GM20431 (cell line): ENCODE data around the gene RBM19.

ENCODE experiments used
- in situ Hi-C: fragments of 300-500 bp; cut with MseI, MboI; formaldehyde crosslinking; loops from one replicate; pipeline ENCODE4 v1.15.0; 2020; ENCODE audit warnings: low sequenced_read_pairs; ENCODE audit not compliant: unreplicated experiment

Gene RBM19

DNA sequence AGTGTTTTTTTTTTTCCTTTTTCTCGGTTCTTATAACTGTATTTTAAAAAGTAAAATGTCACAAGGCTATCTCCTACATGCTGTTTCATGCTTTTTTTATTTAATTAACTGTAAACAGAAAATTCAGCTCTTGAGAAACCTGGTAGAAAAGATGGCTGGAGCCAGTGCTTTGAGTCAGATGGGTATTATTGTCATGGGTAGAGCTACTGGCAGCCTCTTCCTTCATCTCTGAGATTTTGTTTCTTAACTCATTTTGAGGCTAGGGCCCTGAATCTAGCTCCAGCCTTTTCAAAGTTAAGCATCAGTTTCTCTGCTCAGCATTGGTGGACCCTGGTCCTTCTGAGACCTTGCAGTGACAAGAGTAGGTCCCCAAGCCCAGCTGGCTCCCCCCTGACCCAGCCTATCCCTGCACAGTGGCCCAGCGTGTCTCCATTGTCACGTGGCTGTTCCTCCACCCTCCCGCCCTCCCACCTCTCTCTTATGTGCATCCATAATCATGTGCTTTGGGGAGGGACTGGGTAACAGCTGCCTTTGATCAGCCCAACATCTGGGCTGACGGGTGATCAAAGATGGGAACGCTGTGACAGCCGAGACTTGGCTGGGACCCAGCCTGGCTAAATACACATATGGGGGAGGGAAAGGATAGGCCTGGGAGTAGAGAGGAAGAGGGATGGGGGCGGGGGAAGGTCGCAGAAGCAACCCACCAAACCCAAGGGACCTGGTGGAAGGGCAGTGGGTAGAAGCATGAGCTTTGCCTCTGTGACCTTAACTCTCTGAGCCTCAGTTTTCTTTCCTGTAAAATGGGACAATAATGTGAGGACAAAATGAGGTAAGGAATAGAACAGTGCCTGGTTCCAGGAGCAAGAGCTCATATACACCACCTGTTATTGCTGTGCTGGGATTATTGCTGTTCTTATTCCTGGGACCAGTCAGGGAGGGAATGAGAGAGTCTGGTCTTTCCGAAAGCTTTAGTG is 24.4 kb upstream of the RBM19 start:
- in situ Hi-C loops: loop anchor here (25.0 kb wide), 1 partner anchor 1922 kb away; no protein-coding TSS in a partner anchor

GRCh38 chr12:113988976-113989375 is 22.9 kb upstream of the RBM19 start:
- in situ Hi-C loops: loop anchor here (25.0 kb wide), 1 partner anchor 1923 kb away; no protein-coding TSS in a partner anchor

GRCh38 chr12:113988064-113988451 is 21.9 kb upstream of the RBM19 start:
- in situ Hi-C loops: loop anchor here (25.0 kb wide), 1 partner anchor 1924 kb away; no protein-coding TSS in a partner anchor

GRCh38 chr12:113987261-113988063 is 21.3 kb upstream of the RBM19 start:
- in situ Hi-C loops: loop anchor here (25.0 kb wide), 1 partner anchor 1925 kb away; no protein-coding TSS in a partner anchor

DNA sequence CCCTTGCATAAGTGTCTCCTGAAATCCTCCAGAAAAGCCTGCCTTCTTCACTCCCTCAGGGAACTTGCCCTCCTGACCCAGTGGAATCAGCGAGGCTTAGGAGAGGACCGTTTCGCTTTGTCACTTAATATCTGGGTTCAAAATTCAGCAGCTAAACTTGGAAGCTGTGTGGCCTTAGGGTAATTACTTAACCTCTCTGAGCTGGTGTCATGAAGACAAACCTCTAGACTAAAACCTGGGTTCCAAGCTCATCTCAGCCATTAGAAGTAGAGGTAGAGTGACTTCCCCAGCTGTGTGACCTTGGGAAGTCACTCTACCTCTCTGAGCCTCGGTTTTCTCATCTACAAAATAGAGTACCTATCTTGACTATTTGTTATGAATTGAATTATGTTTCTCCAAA is 18.3 kb upstream of the RBM19 start:
- in situ Hi-C loops: loop anchor here (25.0 kb wide), 1 partner anchor 1928 kb away; no protein-coding TSS in a partner anchor

- in situ Hi-C loops: loop anchor here (25.0 kb wide), 1 partner anchor 1928 kb away; no protein-coding TSS in a partner anchor
Observed at GRCh38 chr12:113983777-113984448, 17.8 kb upstream of the RBM19 start.

- in situ Hi-C loops: loop anchor here (25.0 kb wide), 1 partner anchor 1929 kb away; no protein-coding TSS in a partner anchor
Observed at GRCh38 chr12:113983265-113983664, 17.1 kb upstream of the RBM19 start.

DNA sequence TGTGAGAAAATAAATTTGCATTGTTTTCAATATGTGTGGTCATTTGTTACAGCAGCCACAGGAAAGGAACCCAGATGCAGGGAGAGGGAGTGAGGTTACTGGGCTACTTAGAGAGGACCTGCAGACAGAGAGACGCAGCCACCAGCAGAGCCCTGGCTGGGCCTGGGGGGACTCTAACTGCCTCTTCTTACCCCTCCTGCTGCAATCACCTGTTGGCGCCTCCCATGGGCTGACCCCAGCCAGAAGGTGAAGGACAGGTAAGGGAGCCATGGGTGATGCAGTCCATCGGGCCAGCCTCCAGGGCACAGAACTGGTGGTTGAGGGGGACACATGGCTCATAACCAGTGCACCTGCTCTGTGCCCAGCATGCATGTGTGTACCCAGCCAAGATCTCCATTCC is 15.8 kb upstream of the RBM19 start:
- in situ Hi-C loops: loop anchor here (25.0 kb wide), 1 partner anchor 1930 kb away; no protein-coding TSS in a partner anchor

- in situ Hi-C loops: loop anchor here (25.0 kb wide), 1 partner anchor 1932 kb away; no protein-coding TSS in a partner anchor
Observed at GRCh38 chr12:113980537-113981337, 14.6 kb upstream of the RBM19 start.

GRCh38 chr12:113980054-113980453 is 13.9 kb upstream of the RBM19 start:
- in situ Hi-C loops: loop anchor here (25.0 kb wide), 1 partner anchor 1932 kb away; no protein-coding TSS in a partner anchor

DNA sequence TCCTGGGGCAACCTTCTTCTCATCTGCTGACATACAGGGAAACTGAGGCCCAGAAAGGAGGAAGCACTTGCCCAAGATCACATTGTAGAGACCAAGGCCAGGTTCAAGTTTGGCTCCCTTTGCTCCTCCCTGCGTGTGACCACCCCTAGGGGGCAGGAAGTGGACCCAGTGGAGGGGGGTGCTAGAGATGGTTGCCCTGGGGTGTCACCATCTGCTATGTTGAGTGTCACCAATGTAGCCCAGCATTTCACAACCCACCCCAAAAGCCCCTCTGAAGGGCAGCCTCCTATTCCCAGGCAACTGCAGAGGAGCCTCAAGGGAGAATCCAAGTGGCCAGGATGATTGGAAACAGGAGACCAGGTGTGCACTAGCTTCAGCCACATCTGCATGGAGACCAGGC is 12.0 kb upstream of the RBM19 start:
- in situ Hi-C loops: loop anchor here (25.0 kb wide), 1 partner anchor 1934 kb away; no protein-coding TSS in a partner anchor

DNA sequence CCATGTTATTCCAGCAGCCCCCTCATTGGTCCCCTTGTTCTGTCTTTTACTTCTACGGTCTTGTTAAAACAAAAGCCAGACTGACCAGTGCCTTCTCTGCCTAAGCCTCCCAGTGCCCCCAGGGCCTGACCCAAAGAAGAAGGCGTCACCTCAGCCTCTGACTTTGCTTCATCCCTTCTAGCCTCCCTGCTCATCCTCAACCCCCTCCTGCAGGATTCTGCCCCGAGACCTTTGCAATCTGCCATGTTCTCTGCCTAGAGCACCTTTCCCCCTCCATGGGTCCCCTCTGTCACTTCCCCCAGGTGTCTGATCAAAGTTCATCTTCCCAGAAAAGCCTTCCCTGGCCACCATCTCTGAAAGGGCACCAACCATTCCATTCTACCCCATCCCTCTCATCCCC is 7.9 kb upstream of the RBM19 start:
- in situ Hi-C loops: loop anchor here (5.0 kb wide), 1 partner anchor 533 kb away; no protein-coding TSS in a partner anchor

GRCh38 chr12:113973109-113973904 is 7.2 kb upstream of the RBM19 start:
- in situ Hi-C loops: loop anchor here (5.0 kb wide), 1 partner anchor 534 kb away; no protein-coding TSS in a partner anchor

- in situ Hi-C loops: loop anchor here (5.0 kb wide), 1 partner anchor 536 kb away; no protein-coding TSS in a partner anchor
Observed at GRCh38 chr12:113971392-113971791, 5.3 kb upstream of the RBM19 start.

DNA sequence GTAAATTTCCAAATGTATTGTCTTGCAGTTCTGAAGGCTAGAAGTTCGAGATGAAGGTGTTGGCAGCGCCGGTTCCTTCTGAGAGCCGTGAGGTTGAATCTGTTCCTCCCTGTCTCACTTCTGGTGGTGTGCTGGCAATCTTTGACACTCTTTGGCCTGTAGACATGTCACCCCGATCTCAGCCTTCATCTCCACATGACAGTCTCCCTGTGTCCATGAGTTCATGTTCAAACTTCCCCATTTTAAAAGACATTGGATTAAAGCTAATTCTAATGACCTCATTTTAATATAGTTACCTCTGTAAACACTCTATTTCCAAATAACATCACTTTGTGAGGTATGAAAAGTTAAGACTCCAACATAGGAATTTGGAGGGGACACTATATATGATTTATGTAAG is 4.1 kb upstream of the RBM19 start:
- in situ Hi-C loops: loop anchor here (5.0 kb wide), 1 partner anchor 537 kb away; no protein-coding TSS in a partner anchor

- in situ Hi-C loops: no loop called here
Observed at GRCh38 chr12:113967368-113967767, 1.2 kb upstream of the RBM19 start.

GRCh38 chr12:113962733-113963132 is 3.4 kb downstream of the RBM19 start:
- in situ Hi-C loops: no loop called here
